Amygdala (tissue), 56 donors: ENCODE data around the gene JUN.
A peak's percentile ranks its signal among the peaks of the same experiment; 100 is the strongest.

Experiments
- DNase-seq, 56 donors: peaks; one replicate each; lab custom pipeline; 2025; lab: John Stamatoyannopoulos, UW

The JUN gene

DNA sequence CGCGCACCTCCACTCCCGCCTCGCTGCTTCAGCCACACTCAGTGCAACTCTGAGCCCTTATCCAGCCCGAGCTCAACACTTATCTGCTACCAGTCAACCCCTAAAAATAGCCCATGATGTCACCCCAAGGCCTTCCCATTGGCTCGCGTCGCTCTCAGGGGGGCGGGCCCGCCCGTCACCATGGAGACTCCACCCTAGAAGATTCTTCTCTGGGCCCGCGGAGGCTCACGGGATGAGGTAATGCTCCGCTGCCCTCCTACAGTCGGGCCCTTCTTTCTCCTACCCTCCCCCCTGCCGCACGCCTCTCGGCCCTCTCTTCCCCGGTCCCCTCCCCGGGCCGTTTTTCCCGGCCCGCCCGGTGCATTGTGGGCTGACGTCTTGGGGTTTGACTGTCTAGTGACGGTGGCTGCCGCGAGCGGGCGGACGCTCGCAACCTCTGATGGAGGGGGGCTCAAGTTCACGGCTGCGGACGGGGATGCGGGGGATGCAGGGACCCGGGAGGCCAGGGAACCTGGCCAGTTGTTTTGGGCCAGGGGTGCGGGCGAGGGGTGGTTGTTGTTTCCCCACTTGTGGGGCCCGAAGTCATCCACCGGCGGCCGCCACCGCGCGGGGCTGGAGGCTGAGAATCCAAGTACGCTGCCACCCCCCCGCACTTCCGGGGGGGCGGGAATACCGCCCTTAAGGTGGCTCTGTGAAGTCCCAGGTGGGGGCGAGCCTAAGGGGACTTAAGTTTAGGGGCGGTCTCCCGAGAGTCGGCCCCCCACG is at the start of gene JUN:
Gene JUN, minus strand, starts transcription at position 55 of the 765 bp plus-strand sequence. CDS start 977 bp downstream, outside the sequence.
- peak; percentile 86 to 100 (median 99) for DNase-seq

DNA sequence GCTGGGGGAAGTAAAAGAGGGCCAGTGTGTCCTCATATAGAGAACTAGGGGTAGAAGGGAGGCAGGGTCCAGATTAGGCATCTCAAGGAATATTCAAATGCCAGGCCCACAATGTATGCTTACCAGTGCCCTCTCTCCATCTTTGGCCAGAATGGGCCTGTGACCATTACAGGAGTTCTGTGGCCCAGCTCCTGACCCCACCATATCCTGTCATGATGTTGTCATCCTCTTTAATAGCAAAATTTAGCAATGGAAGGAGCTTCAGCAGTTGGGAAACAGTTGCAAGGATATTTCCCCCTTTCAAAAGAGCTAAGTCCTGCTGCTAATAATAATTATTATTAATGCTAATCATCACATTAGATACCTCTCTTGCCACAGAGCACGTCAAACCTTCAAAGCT is 49.3 kb upstream of the JUN start:
- DNase-seq = no peak

DNA sequence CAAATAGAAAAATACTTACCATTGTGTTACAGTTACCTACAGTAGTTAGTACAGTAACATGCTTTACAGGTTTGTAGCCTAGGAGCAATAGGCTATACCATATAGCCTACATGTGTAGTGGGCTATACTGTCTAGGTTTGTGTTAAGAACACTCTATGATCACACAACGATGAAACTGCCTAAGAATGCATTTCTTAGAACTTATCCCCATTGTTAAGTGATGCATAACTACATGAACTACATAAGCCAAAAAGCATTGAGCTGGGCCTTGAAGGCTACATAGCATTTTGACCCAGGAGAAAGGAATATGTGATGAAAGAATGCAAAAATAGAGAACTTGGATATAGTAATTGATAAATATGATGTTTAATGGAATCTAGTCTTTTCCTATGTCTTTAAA is 46.4 kb upstream of the JUN start:
- DNase-seq = no peak

DNA sequence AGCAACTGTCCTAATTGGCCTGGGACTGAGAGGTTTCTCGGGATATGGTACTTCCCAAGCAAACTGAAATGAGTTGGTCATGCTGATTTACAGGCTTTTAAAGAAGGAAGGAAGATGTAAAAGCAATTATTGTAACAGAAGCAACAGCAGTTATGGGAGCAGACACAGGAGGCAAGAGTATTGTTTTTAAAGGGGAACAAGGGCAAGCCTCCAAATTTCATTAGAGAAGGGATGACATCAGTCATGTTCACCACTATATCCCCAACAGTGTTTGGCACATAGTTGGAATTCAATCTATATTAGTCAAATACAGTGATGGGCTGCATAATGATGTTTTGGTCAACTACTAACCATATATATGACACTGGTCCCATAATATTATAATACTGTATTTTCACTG is 46.0 kb upstream of the JUN start:
- no peak for DNase-seq

DNA sequence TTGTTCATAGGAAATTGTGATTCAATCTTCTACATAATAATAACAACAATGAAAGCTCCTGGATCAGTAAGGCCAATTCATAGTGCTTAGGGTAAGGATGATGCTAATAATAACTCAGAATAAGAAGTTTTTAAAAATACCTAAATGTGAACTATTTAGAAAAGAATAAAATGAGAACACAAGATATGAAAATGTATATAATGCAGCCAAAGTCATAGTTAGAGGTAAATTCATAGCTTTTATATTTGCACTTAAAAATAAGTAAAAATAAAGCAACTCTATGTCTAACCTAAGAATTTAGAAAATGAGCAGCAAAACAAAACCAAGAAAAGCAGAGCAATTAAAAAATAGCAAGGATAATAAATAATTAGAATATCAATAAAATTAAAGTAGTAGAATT is 43.5 kb upstream of the JUN start:
- DNase-seq = no peak

DNA sequence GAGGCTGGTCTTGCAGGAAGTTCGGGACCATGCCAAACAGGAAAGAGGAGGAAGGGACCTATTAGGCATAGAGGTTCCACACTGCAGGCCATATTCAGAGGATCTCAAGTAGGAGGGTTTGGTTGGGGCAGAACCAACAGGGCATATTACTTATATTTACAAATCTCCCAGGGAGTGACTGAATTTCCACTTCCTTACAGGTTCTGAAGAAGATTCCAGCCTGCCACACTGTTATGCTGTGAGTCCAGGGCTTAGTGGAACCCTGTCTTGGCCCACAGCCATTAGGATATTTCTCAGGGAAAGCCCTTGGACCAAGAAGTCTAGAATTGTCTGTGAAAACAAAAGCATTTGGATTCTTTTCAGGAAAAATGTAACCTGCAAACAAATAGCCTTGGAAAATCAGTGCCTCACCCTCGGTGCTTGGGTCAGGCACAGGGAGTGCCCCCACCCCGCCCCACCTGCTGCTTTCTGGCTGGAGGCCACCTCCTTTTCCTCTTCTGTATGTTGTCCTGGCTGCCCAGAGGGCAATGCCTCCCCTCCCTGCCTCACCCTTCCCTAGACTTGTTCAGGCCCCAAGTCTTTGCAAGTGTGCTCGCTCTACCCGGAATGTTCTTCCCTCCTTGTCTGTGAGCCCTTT is 41.0 kb upstream of the JUN start:
- no peak for DNase-seq

DNA sequence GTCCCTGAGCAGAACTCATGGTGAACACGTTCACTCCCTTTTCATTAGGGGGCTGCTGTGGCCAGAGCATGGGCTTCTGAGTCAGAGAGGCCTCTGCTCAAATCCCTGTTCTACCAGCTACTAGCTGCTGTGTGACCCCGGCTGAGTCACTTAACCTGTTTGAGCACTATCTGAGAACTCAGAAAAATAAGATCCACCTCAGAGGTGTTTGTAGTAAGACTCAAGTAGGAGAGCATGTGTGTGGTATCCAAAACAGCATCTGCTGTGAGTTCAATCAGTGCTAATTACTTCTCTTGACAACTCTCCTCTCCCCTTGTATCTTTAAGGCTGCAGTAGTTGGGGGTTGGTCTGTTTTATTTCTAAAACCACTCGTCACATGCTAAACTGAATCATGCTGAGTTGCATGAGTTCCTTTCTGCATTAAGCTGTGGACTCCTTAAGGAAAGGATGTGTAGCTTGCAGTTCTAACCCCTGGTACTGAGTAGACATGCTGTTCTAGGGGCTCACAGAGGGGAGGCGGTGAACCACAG is 39.7 kb upstream of the JUN start:
- peak in 1 of 56 donors; percentile 4 for DNase-seq

DNA sequence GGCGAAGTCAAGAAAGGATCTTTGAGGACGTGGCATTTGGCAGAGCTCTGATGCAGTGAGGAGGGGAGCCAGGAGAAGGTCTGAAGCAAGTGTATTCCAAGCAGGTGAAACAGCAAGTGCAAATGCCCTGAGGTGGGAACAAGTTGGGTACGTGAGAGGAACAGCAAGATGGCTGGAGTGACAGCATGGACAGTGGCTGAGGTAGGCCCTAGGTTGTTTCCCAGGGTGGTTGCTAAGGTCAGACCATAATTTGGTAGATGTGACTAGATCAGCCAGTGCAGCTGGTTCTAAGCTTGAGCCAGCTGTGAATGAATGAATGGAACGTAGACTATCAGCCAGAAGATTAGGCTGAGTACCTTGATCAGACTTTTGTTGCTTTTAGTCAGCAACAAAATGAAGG is 37.5 kb upstream of the JUN start:
- no peak for DNase-seq

DNA sequence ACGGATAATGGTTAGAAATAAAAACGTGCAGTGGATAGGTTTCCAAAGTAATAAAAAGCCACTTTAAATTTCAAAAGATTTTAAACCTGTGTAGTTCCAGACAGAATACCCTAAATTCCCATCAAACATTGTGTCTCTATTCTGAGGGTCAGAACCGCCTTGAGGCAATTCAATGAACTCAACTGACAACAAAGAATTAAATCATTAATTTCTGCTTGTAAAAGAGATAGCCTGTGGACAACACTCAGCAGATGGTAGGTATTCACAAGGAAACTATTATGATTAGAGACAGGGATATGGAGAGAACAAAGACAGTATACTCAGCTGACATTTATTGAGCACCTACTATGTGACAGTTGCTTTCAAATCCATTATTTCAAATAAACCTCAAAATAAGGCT is 35.1 kb upstream of the JUN start:
- no peak for DNase-seq

DNA sequence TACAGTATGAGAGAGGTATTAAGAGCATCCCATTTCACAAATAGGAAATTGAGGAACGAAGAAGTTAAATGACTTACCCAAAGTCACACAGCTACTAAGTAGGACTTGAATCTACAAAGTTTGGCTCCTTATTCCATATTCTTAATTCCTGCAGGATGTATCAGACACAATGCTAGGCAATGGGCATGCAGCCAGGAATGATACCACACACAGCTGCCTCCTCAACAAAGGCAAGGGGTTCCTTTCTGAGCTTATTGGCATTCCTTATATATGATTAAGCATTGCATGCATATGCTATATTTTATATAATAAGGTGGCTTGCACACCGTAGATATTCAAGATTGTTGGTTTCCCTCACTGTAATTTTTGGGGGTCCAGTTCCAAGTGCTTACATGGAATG is 34.2 kb upstream of the JUN start:
- peak in 1 of 56 donors; percentile 5 for DNase-seq

DNA sequence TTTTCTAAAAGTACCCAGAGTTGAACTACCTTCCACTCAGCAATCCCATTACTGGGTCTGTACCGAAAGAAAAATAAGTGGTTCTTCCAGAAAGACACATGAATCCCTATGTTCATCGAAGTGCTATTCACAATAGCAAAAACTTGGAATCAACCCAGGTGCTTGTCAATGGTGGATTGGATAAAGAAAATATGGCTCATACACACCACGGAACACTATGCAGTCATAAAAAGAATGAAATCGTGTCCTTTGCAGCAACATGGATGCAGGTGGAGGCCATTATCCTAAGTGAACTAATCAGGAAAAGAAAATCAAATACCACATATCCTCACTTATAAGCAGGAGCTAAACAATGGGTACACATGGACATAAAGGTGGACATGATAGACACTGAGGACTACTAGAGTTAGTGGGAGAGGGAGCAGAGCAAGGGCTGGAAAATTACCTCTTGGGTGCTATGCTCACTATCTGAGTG is 32.9 kb upstream of the JUN start:
- no peak for DNase-seq

DNA sequence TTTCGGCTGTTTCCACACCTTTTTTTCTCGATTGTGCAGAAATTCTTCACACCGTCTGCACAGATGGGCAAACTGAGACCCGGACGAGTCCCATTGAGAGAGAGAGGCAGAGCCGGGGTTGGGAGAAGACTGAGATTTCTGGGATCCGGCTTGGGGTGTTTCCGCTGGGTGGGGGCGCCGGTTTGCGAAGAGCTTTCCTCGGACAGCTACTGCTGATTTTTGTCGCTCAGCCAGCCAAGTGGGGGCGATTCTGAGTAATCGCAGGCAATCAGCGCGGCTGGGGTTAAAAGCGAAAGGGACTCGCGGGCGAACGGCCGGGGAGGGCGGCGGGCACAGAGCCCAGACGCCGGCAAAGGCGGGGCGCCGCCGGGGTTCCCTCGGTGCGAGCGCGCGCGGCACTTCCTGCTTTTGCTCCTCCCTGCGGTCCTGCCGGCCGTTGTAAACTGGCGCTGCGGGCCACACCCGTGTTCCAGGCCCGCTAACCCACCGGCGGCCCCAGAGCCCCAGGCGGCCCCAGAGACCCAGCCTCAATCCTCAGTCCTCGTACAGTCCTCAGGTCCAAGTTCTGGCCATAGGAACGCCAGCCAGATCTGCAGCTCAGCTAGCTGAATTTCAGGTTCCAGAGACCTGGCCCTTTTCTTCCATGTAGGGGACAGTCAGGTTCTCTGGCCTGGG is 32.4 kb upstream of the JUN start:
- peak in 55 of 56 donors; percentile 19 to 89 (median 72) for DNase-seq

DNA sequence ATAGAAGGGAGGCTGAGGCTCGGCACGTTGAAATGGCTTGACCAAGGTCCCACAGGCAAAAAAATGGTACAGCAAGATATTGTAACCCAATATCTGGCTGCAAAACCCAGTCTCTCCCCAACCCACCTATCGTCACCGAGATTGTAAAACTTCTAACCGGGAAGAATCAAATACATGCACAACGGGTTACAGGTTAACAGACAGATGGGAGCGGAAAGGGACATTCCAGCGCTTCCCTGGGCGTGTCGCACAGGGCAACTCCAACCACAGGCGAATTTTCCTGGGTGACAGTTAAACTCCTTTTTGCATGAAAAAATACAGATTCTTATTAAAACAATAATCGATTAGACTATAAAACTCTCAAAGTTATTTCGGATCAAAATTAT is 31.8 kb upstream of the JUN start:
- peak in 1 of 56 donors; percentile 27 for DNase-seq

DNA sequence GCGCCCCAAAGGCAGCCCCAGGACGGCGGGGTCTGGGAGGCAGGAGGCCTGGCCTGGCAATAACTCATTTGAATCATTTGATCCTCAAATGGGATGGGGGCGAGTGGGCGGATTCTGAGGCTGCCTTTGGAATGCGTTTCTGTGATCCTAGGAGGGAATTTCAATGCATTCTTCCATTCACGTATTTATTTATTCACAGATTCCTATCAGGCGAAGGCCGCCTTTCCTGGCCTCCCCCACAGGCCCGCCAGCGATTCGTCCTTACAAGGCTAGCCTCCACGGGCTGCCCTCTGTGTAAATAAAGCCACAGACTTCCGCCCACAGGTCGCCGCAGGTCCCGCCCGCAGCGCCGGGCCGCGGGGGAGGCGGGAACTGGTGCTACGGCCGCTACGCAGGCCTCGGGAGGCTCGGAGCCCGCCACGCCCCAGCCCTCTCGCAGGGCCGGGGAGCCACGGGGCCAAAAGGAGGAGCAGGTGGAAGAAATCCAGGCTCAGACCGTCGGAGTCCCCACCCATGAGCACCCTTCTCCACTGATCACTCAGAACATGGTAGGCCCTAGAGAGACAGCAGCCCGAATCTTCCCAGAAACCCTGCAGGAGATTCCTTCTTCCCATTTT is 31.3 kb upstream of the JUN start:
- peak in 20 of 56 donors; percentile 2 to 47 (median 20) for DNase-seq

DNA sequence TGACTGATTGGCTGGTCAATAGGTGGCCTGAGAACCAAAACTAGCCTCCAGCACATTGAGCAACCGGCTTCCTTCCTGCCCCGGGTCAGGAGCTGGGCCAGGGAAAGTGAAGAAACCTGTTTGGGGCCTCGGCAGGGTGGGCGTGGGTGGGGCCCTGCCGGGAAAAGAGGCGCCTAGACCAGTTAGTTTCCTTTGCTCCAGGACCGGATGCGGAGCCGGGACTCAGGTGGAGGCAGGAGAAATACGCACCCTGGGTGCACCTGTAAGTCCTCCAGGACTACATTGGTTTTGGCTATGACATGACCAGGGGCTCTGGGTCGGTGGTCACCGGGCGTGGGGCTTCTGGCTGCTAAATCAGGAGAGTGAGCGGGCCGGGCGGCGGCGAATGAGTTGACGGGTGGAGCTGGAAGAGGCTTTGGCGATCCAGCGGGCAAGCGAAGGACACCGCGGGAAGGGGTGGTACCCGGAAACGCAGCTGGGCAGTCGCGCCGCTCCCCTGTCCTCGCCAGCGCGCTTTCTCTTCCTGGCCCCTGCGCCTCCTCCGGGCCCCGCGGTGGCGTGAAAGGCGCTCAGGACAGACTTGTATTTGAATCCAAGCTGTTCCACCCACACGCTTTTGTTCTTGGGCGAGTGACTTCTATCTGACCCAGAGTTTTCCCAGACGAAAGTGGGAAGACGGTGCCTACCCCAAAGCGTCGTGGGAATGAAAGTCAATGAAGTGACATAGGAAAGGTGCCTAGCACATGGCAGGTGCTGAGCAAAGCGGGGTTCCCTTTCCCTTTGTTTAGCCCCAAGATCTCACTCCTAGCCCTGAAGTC is 30.6 kb upstream of the JUN start:
- DNase-seq = peak in 5 of 56 donors; percentile 6 to 29 (median 11)

DNA sequence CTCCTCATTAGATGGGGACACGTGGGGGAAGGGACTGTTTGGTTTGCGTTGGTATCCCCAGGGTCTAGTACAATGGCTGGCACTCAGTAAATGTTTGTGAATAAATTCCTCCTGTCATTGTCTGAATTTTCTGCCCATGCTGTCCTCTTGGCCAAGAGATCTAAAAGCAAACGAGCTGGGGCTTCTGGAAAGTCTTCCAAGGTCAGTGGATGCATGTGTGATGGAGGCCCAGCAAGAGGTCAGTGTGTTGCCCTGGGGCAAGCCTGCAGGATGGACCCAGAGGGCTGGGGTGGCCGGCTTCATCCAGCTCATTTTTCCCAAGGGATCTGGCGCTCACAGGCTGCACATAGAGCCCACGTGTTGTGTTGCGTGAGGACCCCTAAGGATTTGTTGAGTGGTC is 30.0 kb upstream of the JUN start:
- no peak for DNase-seq

DNA sequence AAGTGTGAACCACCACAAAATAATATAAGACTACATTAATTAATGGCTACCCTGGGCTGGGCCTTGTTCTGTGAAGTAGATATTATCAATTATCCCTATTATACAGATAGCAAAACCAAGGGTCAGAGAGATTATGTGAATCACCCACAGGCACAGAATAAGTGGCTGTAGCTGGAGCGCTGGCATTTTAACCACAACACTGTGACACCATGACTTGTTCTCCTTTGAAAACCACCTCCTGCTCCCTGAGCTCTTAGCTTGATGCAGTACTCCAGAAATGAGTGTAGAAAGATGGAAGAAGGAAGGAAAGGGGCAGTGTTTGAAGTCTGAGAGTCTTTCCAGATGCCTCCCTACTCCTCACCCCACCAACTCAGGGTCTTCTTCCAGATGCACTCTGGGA is 29.5 kb upstream of the JUN start:
- DNase-seq = no peak

DNA sequence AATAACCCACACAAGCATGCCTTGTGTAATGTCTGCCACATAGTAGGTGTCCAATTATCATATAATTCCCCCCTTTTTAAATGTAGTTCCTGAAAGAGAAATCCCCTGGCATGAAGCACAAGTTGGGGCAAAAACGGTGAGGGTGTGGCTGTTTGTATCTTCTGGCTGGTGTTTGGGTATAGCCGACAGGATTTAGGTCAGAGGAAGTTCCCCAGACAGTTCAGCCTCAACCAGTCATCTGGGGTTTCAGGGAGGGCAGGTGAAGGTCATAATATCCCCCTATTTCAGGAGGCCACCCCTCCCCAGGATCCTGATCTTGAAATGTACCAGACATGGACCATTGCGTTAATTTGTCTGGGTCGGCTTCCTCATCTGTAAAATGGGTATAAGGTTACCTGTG is 29.1 kb upstream of the JUN start:
- DNase-seq = no peak

DNA sequence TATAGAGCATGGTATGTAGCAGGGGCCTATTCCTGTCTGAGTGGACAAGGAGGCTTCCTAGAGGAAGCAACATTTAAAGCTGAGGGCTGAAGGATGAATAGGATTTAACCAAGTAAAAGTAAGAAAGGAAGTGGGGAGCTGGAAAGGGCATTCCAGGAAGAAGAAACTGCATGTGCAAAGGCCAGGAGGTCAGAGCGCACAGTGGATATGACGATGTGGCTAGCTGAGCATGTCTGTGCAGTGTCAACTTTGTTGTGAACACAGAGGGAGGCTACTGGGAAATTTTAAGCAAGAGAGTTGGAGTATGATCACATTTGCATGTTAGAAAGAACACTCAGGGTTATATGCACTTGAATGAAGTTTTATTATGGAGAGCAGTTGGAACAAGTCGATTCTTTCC is 28.6 kb upstream of the JUN start:
- no peak for DNase-seq

DNA sequence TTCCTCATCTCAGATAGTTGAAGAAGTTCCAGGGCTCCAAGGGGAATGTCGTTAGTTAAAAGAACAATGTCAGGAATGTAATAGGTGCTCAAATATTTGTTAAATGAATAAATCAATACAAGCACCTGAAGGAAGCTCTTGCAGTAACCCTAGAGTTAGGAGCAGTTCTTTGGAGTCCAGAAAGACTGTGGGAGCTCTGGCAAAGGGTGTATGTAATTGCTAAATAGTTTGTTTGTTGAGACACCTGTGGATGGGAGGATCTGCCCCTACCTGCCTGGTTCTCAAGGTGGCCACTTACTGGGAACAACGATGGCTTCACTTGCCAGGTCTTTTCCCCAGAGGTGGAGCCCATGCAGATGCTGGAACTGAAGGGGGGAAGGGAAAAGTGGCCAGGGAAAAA is 27.5 kb upstream of the JUN start:
- no peak for DNase-seq
